ENCODE results near the gene ABCA3. TPM values are rescaled to one million over a fixed set of nuclear protein-coding genes. Genes with fewer than 3 reads are reported as not detected.

Gene ABCA3
- total RNA-seq, 2 experiments from 2014 or later: 2.9 to 3.6 TPM

- Mint-ChIP-seq H3K4me1 (ENCODE audit: low read depth) (no peaks in the 10 kb centered on the region), H3K27me3 (peaks cover 11% of the 10 kb centered on the region), H3K9me3 (no peaks in the 10 kb centered on the region), H3K4me3 (no peak overlapping the region), H3K27ac (no peak overlapping the region), H3K36me3 (ENCODE audit: low read depth) (no peaks in the 10 kb centered on the region)
- TF ChIP-seq CTCF (IDR thresholded peaks at IDR 0.05): no peak
- ChIA-PET CTCF (interaction anchor here (1.3 kb wide), 1 partner anchor 15 kb away, joined by 3 read pairs; no protein-coding TSS in a partner anchor), POLR2A (no interaction called here)
- intact Hi-C loops (cut with micrococcal nuclease): no loop called here
- no peak for DNase-seq
- no peak for ATAC-seq
These were observed 32.2 kb upstream of the ABCA3 start for GRCh38 chr16:2372684-2373083.

- no peak overlapping the region for H3K27ac Mint-ChIP-seq
- H3K9me3 Mint-ChIP-seq: no peaks in the 10 kb centered on the region
- DNase-seq (no peak), ATAC-seq (no peak)
- ChIA-PET CTCF (no interaction called here), POLR2A (no interaction called here)
- H3K4me1 Mint-ChIP-seq (ENCODE audit: low read depth): no peaks in the 10 kb centered on the region
- intact Hi-C loops (cut with micrococcal nuclease): no loop called here
- H3K4me3 Mint-ChIP-seq: no peak overlapping the region
- no peaks in the 10 kb centered on the region for H3K36me3 Mint-ChIP-seq (ENCODE audit: low read depth)
- TF ChIP-seq CTCF (IDR thresholded peaks at IDR 0.05): no peak
- peaks cover 12% of the 10 kb centered on the region for H3K27me3 Mint-ChIP-seq
These were observed 30.9 kb upstream of the ABCA3 start for GRCh38 chr16:2371421-2371820.

DNA sequence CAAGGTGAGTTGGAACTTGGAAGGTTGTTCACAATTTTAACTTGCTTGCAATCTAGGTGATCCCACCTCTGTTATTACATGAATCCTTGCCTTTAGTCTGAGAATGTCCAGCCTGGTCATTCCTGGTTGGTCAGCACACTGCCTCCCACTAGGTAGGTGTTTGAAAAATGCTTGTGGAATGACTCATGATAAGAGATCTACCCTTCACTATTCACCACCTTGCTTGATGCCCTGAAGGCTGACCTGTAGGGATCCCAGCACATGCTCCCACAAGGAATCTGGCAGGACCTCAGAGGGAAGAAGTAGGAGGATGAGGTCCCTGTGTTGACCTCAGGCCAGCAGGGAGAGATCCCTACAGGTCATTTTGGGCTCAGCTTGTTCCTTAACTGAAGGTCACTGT is 30.2 kb upstream of the ABCA3 start:
- CTCF ChIA-PET: no interaction called here
- TF ChIP-seq CTCF (IDR thresholded peaks at IDR 0.05): no peak
- POLR2A ChIA-PET: interaction anchor here (0.7 kb wide), 1 partner anchor 100 kb away, joined by 3 read pairs; no protein-coding TSS in a partner anchor
- intact Hi-C loops (cut with micrococcal nuclease): no loop called here
- ATAC-seq (no peak), DNase-seq (no peak)
- H3K36me3 Mint-ChIP-seq (ENCODE audit: low read depth): no peaks in the 10 kb centered on the region
- peaks cover 12% of the 10 kb centered on the region for H3K27me3 Mint-ChIP-seq
- H3K9me3 Mint-ChIP-seq: no peaks in the 10 kb centered on the region
- no peak overlapping the region for H3K4me3 Mint-ChIP-seq
- no peaks in the 10 kb centered on the region for H3K4me1 Mint-ChIP-seq (ENCODE audit: low read depth)
- H3K27ac Mint-ChIP-seq: no peak overlapping the region

- TF ChIP-seq CTCF (IDR thresholded peaks at IDR 0.05): no peak
- no peak overlapping the region for H3K27ac Mint-ChIP-seq
- H3K27me3 Mint-ChIP-seq: peaks cover 18% of the 10 kb centered on the region
- ChIA-PET CTCF (no interaction called here), POLR2A (no interaction called here)
- no peak for ATAC-seq
- intact Hi-C loops (cut with micrococcal nuclease): no loop called here
- H3K9me3 Mint-ChIP-seq: no peaks in the 10 kb centered on the region
- H3K36me3 Mint-ChIP-seq (ENCODE audit: low read depth): no peaks in the 10 kb centered on the region
- DNase-seq: no peak
- H3K4me3 Mint-ChIP-seq: no peak overlapping the region
- H3K4me1 Mint-ChIP-seq (ENCODE audit: low read depth): no peaks in the 10 kb centered on the region
These were observed 26.3 kb upstream of the ABCA3 start for GRCh38 chr16:2366660-2367309.

DNA sequence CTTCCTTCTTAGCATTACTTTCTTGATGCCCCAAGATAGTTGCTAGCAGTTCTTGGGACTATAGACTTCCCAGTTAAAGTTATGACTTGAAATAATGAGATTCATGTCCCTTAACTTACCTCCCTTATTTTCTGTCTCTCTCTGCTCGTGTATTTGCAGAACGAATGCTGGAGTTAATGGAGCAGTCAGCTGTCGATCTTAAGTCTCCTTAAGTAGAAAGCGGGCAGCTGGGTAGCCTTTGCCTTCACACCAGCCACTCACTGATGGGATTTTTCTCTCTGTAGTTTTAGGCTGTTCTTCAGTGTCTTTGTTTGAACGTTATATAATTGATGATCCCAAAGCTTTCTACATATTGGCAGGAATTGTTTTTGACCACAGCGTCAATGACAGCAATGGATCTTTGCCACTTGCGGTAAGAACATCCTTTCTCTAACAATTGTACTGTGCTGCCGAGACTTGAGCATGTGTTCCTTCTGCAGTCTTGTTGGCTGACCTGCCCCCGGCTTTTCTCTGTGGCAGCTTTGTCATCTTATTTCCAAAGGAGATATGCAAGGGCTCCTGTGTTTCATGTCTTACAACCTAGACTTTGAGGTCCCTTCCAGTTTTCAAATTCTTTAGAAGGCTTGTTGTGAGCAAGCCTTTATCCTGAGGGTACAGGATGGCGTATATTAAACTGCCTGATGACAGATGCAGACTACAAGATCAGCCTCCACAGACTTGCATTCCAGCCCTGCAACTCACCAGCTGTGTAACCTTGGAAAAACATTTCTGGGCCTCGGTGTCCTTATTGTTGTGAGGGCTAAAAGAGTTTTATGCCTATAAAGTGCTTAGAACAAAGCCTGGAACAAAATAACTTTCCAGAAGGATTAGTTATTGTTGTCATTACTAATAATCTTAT is 25.1 kb upstream of the ABCA3 start:
- H3K36me3 Mint-ChIP-seq (ENCODE audit: low read depth): no peaks in the 10 kb centered on the region
- no peaks in the 10 kb centered on the region for H3K4me1 Mint-ChIP-seq (ENCODE audit: low read depth)
- H3K9me3 Mint-ChIP-seq: no peaks in the 10 kb centered on the region
- no peak for TF ChIP-seq CTCF (IDR thresholded peaks at IDR 0.05)
- H3K27ac Mint-ChIP-seq: no peak overlapping the region
- H3K27me3 Mint-ChIP-seq: peaks cover 16% of the 10 kb centered on the region
- H3K4me3 Mint-ChIP-seq: no peak overlapping the region
- ChIA-PET POLR2A (no interaction called here), CTCF (no interaction called here)
- DNase-seq: no peak
- no peak for ATAC-seq
- intact Hi-C loops (cut with micrococcal nuclease): no loop called here
